Vagina (tissue), 2 donors: ENCODE data around the gene GPR15.

Experiments used
- CTCF ChIP-seq, 3 experiments: fragments of 450-650 bp in 2 of 3; fragments of 200-600 bp in 1 of 3; sonication (generic) in 1 of 3; IDR thresholded peaks; one replicate each; pipeline ENCODE4 v1.5.1; 2017 to 2019; ENCODE audit warnings: antibody characterized with exemption in 3 of 3, mild to moderate bottlenecking in 2 of 3, moderate library complexity in 2 of 3
- POLR2A ChIP-seq, 2 donors: fragments of 450-650 bp; IDR thresholded peaks; one replicate each; pipeline ENCODE4 v1.6.1; 2017; ENCODE audit warnings: antibody characterized with exemption in 2 of 2, mild to moderate bottlenecking in 2 of 2, moderate library complexity in 2 of 2
- POLR2AphosphoS5 ChIP-seq, 2 donors: sonication (generic); formaldehyde crosslinking; IDR thresholded peaks; one replicate each; pipeline ENCODE4 v1.9.0; 2017; ENCODE audit warnings: antibody characterized with exemption in 2 of 2, mild to moderate bottlenecking in 2 of 2, low read depth in 1 of 2; ENCODE audit not compliant: insufficient read depth in 1 of 2

- TF ChIP-seq POLR2A (IDR thresholded peaks at IDR 0.05) (no peak), CTCF (IDR thresholded peaks at IDR 0.05) (no peak), POLR2AphosphoS5 (IDR thresholded peaks at IDR 0.05; ENCODE audit: insufficient read depth in 1 of 2, low read depth in 1 of 2) (no peak)
Measured at GRCh38 chr3:98534734-98535133, 3.0 kb downstream of the GPR15 start.
